Esophagus muscularis mucosa (tissue), 4 donors: ENCODE results near the gene FERMT1.

Source experiments
- CTCF ChIP-seq, 3 experiments: fragments of 200-600 bp in 2 of 3; fragments of 450-650 bp in 1 of 3; sonication (generic) in 2 of 3; IDR thresholded peaks; one replicate each; pipeline ENCODE4 v1.5.1; 2017 to 2019; ENCODE audit warnings: antibody characterized with exemption in 3 of 3, mild to moderate bottlenecking in 2 of 3, moderate library complexity in 1 of 3
- EP300 ChIP-seq: sonication (generic); formaldehyde crosslinking; IDR thresholded peaks from one replicate; pipeline ENCODE4 v1.6.1; 2017; ENCODE audit warnings: antibody characterized with exemption
- POLR2AphosphoS5 ChIP-seq, 2 donors: sonication (generic); formaldehyde crosslinking; IDR thresholded peaks; one replicate each; pipeline ENCODE4 v1.6.1; 2017; ENCODE audit warnings: antibody characterized with exemption in 2 of 2

DNA sequence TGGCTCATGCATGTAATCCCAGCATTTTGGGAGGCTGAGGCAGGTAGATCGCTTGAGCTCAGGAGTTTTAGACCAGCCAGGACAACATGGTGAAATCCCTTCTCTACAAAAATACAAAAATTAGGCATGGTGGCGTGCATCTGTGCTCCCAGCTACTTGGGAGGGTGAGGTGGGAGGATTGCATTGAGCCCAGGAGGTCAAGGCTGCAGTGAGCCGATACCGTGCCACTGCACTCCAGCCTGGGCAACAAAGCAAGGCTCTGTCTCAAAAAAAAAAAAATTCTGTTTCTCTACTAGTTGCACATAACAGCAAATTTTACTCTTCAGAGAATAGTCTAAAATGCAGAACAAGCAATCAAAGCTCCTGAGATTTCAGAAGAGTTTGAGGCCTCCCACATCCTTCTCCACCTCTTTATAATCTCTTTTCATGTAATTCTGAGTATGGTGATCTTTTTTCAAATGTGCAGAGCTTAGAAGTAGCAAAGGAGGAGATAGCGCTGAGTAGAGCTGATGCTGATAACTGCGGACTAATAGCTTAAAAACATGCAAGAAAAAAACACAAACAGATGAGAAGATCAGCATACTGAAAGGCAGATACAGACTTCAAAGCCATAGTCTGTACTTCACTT lies 92.3 kb downstream of the FERMT1 start:
- no peak for TF ChIP-seq CTCF (IDR thresholded peaks at IDR 0.05)
- no peak for TF ChIP-seq EP300
- TF ChIP-seq POLR2AphosphoS5 (IDR thresholded peaks at IDR 0.05) = no peak
